ENCODE results near the gene AASS. TPM values are rescaled to one million over a fixed set of nuclear protein-coding genes. Genes with fewer than 3 reads are reported as not detected.
A peak's percentile ranks its signal among the peaks of the same experiment; 100 is the strongest.

AASS gene
- total and polyA plus RNA-seq, 2 of the 8 experiments (the other 6 are each of a cell fraction or from before 2014, with no cell fraction given), result 203 to 394 TPM

GRCh38 chr7:122133477-122133876, 10.6 kb downstream of the AASS start:
- 96% methylated on average over 8 of the region's 8 CpGs; no CpG with 5 or more reads in 1 of the 2 experiments for WGBS, 2 experiments (ENCODE audit: extremely low coverage in 1 of 2, insufficient coverage in 1 of 2, insufficient read length in 1 of 2, insufficient replicate concordance in 2 of 2, low coverage in 1 of 2, low lambda C conversion rate in 2 of 2, missing lambda C conversion rate in 1 of 2)
- Histone ChIP-seq H3K9ac (replicated peaks in 1 of 4; ENCODE audit: extremely low read depth in 1 of 4, low read depth in 3 of 4, low read length in 3 of 4) (no peak overlapping the region), H3K4me3 (ENCODE audit: extremely low read depth in 1 of 4, insufficient read depth in 2 of 4, low read depth in 3 of 4, low read length in 4 of 4) (peak overlapping the region in 1 of 4 experiments; percentile 18; a peak in 2 of 8 replicates), H4K20me1 (replicated peaks in 1 of 2; ENCODE audit: control insufficient read depth in 1 of 2, insufficient read depth in 2 of 2, low read length in 2 of 2) (peaks cover 27 to 47% of the 10 kb centered on the region in 2 experiments), H2BK12ac (ENCODE audit: low read depth, low read length) (no peak overlapping the region), H4K91ac (replicated peaks; ENCODE audit: insufficient read length, low read length) (no peak overlapping the region), H3K9me3 (ENCODE audit: insufficient read depth in 2 of 2, low read depth in 1 of 2, low read length in 1 of 2) (no peaks in the 10 kb centered on the region), H2BK120ac (replicated peaks; ENCODE audit: low read depth, low read length) (no peak overlapping the region), H2BK5ac (ENCODE audit: low read depth, low read length) (no peak overlapping the region), H3K36me3 (ENCODE audit: control insufficient read depth in 2 of 4, insufficient read depth in 4 of 4, low read length in 3 of 4) (peaks cover 0 to 95% (median 42%) of the 10 kb centered on the region in 4 experiments; a peak in 6 of 8 replicates), H3K23ac (ENCODE audit: insufficient read length) (no peak overlapping the region), H4K5ac (ENCODE audit: insufficient read length, low read depth, low read length) (no peak overlapping the region), H3K27me3 (replicated peaks in 1 of 4; ENCODE audit: control insufficient read depth in 3 of 4, extremely low read depth in 1 of 4, insufficient read depth in 3 of 4, low read length in 3 of 4) (no peaks in the 10 kb centered on the region), H2AFZ (ENCODE audit: low read length) (no peak overlapping the region), H3K79me2 (ENCODE audit: control insufficient read depth in 1 of 2, insufficient read depth in 2 of 2, low read length in 2 of 2) (peaks cover 61 to 97% of the 10 kb centered on the region in 2 experiments), H3K56ac (replicated peaks; ENCODE audit: insufficient read length, low read depth, low read length) (no peak overlapping the region), H3K14ac (ENCODE audit: insufficient read length) (no peak overlapping the region), H3K79me1 (ENCODE audit: low read depth, low read length) (no peaks in the 10 kb centered on the region), H4K8ac (ENCODE audit: extremely low read depth, insufficient read depth, low read length) (no peak overlapping the region), H2AK5ac (ENCODE audit: low read depth, low read length) (no peak overlapping the region), H3K4me1 (replicated peaks in 1 of 4; ENCODE audit: control insufficient read depth in 3 of 4, insufficient read depth in 4 of 4, low read length in 3 of 4) (peaks cover 0 to 13% (median 5%) of the 10 kb centered on the region in 4 experiments; a peak in 5 of 7 replicates), H3K27ac (ENCODE audit: low read depth, low read length) (no peak overlapping the region), H3K4ac (replicated peaks; ENCODE audit: insufficient read length, low read depth, low read length) (no peak overlapping the region), H2BK20ac (ENCODE audit: low read length) (no peak overlapping the region), H3K18ac (ENCODE audit: extremely low read depth, low read length) (no peak overlapping the region), H3K4me2 (ENCODE audit: insufficient read depth in 1 of 2, low read depth in 2 of 2, low read length in 2 of 2) (peak overlapping the region; percentile 21 to 33; a peak in 3 of 4 replicates), H2BK15ac (ENCODE audit: low read length) (no peak overlapping the region), H3K23me2 (ENCODE audit: low read depth, low read length) (no peaks in the 10 kb centered on the region)
- TF ChIP-seq ASH2L (IDR thresholded peaks at IDR 0.05; ENCODE audit: low read length) (no peak), SIRT6 (IDR thresholded peaks at IDR 0.05; ENCODE audit: low read length) (no peak), KDM1A (IDR thresholded peaks at IDR 0.05; ENCODE audit: borderline replicate concordance, low read length) (no peak), KDM5A (IDR thresholded peaks at IDR 0.05; ENCODE audit: low read length) (no peak), BACH1 (IDR thresholded peaks at IDR 0.05; ENCODE audit: low read length) (no peak), PHF8 (conservative IDR thresholded peaks at IDR 0.05; ENCODE audit: low read depth, low read length) (no peak), POLR2AphosphoS5 (IDR thresholded peaks at IDR 0.05; ENCODE audit: low read depth, low read length) (peak; percentile 39), NANOG (IDR thresholded peaks at IDR 0.05; ENCODE audit: insufficient read depth, low read depth, low read length, poor library complexity, severe bottlenecking) (no peak), TAF7 (optimal IDR thresholded peaks at IDR 0.05; ENCODE audit: borderline replicate concordance, low read depth, low read length) (no peak), EGR1 (IDR thresholded peaks at IDR 0.05; ENCODE audit: borderline replicate concordance, low read depth, low read length) (no peak), CEBPB (IDR thresholded peaks at IDR 0.05; ENCODE audit: low read depth, low read length) (no peak), POLR2A (IDR thresholded peaks at IDR 0.05; ENCODE audit: control extremely low read depth in 1 of 2, low read depth in 2 of 2, low read length in 2 of 2) (peak in 1 of 2 experiments; percentile 56; a peak in 1 of 3 replicates)
- TF ChIP-seq, protein P1, sequence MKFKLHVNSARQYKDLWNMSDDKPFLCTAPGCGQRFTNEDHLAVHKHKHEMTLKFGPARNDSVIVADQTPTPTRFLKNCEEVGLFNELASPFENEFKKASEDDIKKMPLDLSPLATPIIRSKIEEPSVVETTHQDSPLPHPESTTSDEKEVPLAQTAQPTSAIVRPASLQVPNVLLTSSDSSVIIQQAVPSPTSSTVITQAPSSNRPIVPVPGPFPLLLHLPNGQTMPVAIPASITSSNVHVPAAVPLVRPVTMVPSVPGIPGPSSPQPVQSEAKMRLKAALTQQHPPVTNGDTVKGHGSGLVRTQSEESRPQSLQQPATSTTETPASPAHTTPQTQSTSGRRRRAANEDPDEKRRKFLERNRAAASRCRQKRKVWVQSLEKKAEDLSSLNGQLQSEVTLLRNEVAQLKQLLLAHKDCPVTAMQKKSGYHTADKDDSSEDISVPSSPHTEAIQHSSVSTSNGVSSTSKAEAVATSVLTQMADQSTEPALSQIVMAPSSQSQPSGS (IDR thresholded peaks at IDR 0.05; ENCODE audit: low read length), result no peak
- CTCF ChIA-PET (ENCODE audit: partially characterized antibody), result no interaction called here
- FAIRE-seq (no peak), DNase-seq (ENCODE audit: low read depth in 1 of 2, low spot score in 2 of 2) (no peak)
- POLR2A ChIA-PET (ENCODE audit: partially characterized antibody), result interaction anchor here (0.5 to 8.0 kb wide), 7 partner anchors 11 to 1721 kb away, joined by 3 to 66 read pairs (median 5); partner anchors contain the start of gene AASS

All from H1 (cell line).